ENCODE results near the gene PRLR.

Gene PRLR

DNA sequence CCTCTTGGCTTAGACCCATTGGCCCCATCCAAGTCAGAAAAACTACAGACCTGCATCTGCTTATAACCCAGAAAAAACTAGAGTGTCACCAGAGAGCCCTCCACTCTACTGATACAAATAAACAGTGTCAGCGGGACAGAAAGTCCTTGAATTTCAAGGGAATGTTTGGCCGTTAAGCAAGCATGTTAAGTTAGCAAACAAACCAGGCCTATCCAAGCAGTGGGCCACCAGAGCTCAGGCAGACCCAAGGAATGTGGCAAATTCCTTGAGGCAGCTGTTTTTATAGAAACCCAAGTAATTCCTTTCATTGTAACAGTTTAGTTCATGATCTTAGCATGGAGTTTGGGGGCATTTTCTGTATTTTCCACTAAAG lies 70.9 kb downstream of the PRLR start:
- no peak for DNase-seq (ENCODE audit: low spot score)

DNA sequence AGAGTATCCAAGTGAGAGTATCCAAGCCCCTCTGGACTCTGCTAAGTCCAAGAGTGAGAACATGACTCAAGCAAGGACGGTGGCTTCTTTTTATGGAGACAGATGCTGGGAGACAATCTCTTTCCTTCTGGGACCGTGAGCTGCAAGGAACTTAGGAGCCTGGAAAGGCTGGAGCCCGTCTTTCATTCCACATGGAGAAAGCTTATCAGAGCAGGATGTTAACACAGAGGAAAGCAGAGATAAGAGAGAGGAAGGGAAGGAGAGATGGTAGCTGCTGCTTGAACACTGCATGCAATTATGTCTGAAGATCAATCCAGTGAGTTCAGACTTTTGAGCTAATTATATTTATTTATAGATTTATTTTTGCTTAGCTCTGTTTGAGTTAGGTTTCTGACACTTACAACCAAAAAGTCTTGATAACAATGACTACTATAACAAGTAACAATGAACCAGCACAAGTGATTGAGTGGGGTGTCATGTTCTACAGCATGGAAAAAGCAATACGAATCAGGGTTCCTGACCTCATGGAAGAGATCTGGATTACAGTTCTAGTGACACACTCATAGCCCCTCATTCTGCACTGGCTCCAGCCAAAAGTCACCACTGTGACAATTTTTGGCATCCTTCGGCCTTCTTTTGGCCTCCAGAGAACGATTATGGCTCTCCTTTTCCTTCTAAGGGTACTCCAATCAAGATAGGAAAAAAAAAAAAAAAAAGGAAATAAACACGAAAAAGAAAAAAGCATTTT lies 71.5 kb downstream of the PRLR start:
- no peak for DNase-seq (ENCODE audit: low spot score)

DNA sequence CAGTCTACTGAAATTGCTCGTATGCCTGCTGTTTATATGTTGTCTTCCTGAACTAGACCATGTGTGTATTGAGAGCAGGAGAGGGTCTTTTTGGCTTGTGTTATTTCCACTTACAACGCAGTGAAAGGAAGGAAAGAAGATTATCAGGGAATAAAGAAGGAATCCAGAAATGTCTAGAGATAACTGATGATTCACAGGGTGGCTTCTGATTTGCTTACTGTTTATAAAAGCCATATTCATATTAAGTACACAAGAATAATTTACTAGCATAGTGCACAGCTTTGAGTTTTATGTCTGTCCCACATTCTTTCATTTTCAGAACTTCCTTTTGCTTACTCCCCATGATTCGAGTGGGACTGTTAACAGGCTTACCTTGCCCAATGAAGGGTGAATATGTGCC lies 72.1 kb downstream of the PRLR start:
- DNase-seq (ENCODE audit: low spot score), result no peak

DNA sequence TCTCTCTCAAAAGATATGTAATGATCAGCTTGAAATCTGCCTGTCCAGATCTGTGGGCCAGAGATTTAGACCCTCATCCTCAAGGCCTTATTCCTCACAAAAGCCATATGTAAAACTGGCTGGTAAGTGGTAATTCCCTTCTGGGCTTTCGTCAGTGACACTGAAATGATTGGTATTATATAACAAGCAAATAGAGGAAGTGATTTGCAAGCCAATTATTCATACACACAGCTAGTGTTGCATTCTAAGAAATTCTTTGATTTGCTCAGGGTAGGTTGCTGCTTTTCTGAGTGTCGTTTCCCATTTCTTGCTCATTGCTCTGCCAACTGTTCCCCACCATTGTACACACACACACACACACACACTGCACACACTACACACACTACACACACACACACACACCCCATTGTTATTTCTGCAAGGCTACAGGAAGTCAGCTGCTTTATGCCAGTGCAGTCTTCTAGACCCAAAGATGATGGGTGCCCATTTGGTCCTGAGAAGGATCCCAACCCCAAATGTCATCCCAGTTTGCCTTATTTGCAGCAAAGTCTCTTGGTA lies 76.8 kb downstream of the PRLR start:
- DNase-seq (ENCODE audit: low spot score), result no peak

DNA sequence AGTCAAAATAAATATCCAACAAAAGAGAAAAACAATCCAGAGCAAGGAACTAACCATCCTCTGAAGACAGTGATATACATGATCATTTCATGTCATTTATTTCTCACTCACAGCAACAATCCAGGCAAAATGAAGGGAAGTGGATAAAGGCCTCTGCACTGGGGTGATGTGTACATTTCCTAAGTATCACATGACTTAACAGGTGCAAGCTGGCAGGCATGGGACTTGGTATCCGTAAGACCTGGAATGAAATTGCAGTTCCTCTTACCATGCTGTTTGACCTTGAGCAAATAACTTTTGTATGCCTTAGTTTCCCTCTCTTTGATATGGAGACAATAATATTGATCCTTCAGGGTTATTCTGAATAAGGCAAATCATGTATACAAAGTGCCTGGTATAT lies 77.6 kb downstream of the PRLR start:
- no peak for DNase-seq (ENCODE audit: low spot score)

DNA sequence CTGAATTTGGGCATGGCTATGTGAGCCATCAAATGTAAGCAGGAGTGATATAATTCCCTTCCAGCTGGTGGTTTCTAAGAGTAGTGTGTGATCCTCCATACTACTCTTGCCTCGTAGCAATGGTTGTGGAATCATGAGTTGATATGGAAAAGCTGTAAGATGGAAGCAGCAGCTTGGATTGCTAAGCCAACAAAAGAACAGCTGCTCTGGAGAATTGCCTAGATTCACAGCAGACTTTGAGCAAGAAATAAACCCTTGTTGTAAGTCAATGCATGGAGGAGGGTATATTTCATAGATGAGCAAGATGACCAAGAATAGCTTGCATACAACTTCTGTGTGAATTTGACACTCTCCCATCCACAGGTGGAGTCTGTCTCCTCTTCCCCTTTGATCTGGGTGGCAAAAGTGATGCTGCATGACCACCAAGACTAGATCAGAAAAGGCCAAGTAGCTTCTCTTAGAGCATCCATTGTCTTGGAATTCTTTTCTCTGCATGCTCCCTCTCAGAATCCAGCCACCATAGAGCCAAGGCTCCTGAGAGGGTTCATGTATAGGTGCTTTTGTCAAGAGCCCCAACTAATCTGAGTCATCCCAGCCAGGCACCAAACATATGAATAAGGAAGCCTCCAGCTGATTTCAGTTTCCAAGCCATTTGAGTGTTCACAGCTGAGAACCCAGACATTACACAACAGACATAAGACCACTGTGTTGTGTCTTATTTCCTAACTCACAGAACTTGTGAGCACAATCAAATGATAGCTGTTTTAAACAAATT lies 79.0 kb downstream of the PRLR start:
- no peak for DNase-seq (ENCODE audit: low spot score)

DNA sequence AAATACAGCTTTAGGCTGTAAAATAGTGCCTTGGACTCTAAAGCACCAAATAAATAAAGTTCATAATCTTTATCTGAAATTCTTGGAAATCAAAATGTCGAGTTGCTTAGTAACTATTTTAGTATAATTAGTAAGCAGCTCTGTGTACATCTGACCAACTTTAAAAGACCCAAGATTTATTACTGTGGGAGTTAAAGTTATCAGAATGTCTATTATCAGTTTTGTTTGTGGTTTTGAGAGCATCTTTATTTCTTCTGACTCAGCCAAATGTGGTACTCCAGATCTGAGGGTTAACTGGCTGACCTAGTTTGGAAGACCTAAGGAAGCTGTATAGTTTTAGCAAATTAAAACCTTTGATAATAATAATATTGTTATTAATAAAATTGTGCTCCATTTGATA lies 81.2 kb downstream of the PRLR start:
- DNase-seq (ENCODE audit: low spot score), result no peak

DNA sequence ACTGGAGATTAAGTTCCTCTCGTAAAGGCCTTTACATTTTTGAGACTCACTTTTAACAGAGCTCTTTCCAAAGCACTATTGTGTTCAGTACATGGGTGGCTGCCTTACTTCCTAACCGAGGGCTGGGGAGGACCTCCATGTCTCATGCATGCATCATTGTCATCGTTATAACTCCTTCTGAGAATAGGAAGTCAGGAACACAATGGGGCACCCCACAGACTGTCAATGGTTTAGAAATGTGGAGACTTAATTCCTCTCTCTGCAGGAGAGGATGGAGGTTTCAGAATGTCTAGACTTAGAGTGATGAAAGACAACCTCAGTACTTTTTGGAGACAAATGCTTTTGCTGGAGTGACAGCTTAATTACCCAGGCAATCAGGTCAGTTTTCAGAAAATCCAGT lies 83.9 kb downstream of the PRLR start:
- no peak for DNase-seq (ENCODE audit: low spot score)

DNA sequence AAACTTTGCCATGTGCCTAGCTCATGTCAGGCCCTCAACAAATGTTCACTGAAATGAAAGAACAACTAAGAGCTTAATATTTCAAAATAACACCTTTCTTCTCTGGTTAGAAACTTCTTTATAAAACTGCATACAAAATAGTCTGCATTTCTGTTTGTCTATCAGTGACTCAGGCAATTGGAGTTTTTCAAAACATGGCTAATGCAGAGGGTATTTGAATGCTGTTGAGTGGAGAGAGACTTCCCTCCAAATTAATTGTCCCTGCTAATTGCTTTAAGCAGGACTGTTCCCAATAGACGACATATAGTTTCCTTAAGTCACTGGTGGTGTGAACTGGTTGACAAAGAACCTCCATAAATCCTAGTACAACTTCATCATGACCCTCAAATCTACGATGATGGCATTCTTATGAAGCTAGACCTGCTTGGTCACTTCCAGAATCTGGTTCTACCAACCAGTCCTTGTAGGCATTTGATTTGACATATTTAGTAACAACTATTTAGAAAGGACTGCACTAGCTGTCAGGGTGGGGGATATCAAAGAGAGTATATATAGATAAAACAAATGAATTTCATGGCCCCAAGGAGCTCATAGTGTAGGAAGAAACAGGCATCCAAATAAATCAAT lies 84.5 kb downstream of the PRLR start:
- DNase-seq (ENCODE audit: low spot score), result no peak

DNA sequence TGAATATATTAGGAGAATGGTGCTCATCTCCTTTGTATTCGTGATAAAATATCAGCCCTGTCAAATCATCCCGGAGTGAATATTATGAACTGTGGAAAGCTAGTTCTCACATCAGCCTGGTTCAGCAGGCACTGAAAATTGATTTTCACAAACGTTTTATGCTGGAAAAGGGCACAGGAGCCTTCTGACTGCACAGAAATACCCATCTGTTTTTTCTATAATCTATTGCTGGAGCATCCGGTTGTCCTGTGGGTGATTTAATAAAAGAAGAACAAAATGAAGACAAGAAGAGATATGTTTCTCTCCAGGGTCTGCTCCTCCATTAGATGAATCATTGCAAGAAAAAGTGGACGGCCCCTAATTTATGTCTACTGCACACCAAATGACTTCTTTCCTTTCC lies 85.3 kb downstream of the PRLR start:
- DNase-seq (ENCODE audit: low spot score), result no peak

DNA sequence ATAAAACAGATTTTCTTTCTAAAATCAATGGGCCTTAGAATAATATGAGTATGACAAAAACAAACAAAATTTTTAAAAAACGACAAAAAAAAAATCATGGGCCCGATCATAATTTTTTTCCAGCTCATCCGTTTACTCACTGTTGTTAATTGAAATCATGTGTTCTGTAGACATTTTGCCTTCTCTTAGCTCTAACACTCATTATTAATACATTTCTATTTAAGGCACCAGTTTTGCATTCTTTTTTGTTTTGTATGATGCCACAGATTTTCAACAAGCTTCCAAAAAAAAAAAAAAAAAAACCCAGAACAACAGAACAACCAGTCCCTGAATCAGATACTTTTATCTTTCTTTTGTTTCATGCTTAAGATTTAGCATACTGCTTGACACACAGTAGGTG lies 86.4 kb downstream of the PRLR start:
- no peak for DNase-seq (ENCODE audit: low spot score)

DNA sequence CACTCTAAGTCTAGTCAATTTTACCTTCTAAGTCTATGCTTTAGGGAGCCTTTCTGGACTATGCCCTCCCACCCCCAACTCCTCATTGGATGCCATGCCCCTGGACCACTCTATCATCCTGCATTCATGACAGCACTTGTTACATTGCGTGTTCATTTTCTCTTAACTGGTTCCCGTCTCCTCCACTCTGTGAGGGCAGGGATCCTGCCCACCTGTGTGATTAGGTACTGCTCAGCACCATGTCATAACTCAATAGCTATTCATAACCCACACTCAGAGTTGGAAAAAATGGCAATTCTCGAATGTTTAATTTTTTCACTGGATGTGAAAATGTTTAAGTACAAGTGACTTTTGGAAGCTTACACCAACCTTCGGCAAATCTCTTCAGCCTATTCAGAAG lies 88.5 kb downstream of the PRLR start:
- DNase-seq (ENCODE audit: low spot score), result no peak

DNA sequence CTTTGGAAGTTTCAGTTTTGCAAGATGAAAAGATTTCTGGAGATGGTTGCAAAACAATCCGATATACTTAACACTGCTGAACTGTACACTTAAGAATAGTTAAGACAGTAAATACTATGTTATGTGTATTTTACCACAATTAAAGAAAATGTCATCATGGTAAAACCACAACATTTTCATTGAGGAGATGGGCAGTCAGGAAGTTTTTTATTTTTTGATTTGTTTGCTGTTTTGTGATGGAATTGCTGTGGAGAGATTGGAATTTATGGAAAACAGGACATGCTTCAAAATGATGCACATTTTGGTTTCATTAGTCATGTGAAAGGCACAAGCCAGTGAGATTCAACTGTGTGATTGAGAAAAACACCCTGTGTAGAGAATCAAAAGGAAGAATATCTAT lies 92.1 kb downstream of the PRLR start:
- no peak for DNase-seq (ENCODE audit: low spot score)

DNA sequence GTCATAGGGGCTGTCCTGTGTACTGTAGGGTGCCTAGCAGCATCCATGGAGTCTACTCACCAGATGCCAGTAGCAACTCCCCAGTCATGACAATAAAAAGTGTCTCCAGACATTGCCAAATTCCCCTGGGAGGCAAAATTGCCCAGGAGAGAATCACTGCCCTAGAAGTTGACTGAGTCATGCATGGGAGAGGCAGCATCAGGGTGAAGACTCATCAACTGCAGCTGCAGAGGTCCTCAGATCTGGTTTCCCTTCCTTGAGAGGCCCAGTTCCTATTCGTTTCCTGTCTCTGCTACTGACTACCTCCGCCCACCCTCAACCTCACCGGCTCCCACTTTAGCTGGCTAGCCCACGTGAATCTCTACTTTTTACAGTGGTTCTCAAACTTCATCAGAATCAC lies 93.9 kb downstream of the PRLR start:
- no peak for DNase-seq (ENCODE audit: low spot score)

DNA sequence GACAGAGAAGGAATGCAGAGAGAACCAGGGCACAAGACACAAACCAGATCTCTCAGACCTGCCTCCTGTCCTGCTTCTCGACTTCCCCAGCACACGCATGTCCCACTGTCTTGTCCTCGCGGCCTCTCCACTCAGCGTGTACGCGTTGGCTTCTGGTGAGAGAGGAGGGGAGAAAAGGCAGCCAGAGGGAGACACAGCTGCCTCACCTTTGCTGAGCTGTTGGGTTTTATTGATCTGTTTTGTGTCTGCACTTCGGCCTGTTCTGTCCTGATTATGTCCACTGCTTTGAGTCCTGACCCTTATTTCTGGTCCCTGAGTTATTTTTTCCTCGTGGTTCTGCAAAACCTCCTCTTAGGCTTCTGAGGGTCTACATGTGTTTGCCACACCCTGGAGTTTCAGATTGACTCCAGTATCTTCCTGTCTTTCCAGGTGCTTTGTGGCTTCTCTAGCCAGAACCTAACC lies 95.0 kb downstream of the PRLR start:
- no peak for DNase-seq (ENCODE audit: low spot score)

DNA sequence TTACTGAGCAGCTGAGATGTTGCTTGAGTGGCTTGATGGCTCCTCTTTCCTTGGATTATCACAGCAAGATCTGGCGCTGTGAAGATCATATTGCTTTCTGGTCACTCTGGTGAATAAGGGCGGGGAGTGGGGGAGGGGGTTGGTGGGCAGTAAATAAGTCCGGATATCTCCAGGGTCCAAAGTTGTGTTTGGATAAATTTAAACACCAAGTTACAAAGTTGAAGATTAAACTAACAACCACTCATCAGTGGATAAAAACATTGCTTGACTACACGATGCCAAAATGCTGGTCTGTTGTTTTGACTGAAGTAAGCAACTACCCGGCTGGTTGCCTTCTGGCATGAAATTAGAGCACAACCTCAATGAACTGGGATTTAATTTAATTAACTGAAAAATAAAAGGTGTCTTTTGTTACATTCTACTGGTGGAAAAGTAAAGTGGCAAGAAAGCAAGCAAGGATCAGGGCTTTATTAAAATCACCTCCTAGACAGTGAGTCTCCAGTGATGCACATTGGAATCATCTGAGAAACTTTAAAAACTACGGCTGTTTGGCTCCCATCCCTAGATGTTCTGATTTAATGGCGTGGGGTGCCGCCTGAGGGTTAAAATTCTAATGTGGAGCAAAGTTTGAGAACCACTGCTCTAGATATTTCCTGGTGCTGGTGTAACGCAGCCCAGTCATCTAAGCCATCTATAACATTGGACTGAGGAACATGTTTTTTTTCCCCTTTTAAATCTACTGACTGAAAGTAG lies 95.8 kb downstream of the PRLR start:
- no peak for DNase-seq (ENCODE audit: low spot score)

DNA sequence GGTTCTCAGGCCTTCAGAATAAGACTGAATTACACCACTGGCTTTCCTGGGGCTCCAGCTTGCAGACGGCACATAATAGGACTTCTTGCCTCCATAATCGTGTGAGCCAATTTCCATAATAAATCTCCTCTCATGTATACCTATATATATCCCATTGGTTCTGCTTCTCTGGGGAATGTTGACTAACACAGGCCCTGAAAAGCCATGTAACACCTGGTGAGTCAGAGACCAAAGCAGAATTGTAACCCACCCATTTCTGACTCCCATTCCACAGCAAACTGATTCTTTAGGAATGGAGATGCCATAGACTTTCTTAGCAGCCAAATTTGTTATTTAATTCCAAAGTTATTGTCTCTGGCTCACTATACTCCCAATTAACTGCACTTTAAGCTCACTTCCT lies 97.1 kb downstream of the PRLR start:
- no peak for DNase-seq (ENCODE audit: low spot score)

DNA sequence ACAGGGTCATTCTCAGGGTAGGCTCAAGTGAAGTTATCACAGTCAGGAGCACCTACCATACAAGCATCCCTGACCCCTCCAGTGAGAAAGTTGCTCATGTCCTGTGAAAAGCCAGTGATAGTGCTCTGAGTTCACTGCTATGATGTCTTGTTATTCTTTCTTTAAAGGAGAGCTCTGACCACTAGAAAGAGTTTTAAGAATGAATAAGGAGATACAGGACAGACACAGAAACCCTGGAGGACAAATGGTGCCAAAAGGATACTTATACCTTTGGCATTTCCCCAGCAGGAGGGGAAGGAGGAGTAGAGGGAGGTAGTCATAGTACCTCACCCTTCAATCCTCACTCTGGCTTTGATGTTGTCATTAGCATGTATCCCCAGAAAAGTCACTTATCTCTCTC lies 98.6 kb downstream of the PRLR start:
- DNase-seq (ENCODE audit: low spot score), result no peak

DNA sequence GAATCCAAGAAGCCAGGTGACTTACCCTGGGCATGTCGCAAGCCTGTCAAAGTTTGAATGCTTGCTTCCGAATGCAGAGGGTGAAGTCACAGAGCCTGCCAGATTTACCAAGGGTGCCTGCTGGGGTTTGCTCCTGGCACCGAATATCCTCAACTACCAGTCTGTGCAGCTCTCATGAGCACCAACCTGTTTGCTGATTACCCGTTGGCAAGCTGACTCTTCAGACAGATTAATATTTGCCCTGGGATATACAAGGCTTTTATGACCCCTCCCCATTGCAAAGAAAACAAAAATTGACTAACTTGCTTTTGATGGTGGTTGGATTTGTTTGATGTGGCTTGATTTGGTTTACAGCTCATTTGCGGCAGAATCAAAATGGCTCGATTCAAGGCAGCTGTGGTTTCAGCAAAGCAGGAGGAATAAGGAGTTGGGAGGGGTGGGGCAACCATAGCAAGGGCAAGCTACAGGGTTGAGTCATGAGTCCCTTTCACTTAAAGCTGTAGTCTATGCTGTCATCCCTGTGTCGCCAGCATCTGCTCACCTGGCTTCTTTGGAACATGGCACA lies 100.3 kb downstream of the PRLR start:
- no peak for DNase-seq (ENCODE audit: low spot score)

DNA sequence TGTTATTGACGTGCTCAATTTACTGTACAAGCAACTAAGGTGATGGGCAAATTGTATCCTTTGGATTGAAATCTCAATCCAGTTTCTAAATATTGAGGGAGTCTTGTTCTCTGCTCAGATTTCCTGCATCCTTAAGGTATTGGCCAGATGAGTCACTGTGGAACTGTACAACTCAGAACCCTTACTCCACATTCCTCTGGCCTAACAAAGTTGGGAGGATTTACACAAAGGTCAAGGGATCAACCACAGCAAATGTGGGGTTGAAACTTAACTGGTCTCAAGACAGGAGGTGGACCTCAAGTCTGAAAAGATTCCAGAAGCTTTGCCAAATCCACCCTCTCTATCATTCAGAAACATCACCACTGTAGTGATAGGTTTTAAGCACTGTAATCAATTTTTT lies 101.0 kb downstream of the PRLR start:
- DNase-seq (ENCODE audit: low spot score), result no peak

DNA sequence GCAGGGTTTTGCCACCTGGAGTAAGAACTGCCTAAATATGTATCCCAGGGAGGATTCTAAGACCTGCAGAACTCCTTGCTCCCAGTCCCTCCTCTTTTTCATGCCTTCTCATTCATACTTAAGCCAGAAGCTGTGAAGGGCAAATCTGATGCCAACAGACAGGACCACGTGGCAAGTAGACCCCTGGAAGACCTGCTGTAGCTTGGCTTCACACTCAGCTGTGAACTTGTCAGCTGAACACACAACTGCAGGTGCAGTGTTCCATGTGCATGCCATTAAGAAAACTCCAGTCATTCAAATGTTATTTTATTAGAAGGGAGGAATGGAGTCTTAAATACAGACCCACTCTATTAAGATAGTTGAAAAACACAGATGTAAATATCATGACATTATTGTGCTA lies 103.3 kb downstream of the PRLR start:
- DNase-seq (ENCODE audit: low spot score), result no peak

DNA sequence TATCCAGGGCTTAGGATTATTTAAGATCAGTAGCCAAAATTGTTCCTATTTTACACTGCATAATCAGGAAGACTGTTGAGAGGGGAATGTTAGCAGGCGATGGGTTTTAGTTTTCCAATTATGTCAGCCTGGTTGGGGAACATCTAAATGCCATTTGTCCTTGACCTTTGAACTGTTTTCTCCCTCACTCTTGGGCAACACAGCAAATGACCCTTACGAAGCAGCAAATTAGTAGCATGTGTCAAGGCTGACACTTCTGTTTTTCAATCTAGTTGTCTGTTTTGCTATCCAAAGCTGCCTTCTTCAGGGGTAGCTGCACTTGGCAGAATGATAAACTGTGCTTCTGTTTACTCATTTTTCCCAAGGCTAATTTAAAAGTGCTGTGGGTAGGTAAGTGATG lies 104.5 kb downstream of the PRLR start:
- DNase-seq (ENCODE audit: low spot score), result no peak

Measured in D341Med (cell line).